ENCODE measurements around the gene TULP4.

DNA sequence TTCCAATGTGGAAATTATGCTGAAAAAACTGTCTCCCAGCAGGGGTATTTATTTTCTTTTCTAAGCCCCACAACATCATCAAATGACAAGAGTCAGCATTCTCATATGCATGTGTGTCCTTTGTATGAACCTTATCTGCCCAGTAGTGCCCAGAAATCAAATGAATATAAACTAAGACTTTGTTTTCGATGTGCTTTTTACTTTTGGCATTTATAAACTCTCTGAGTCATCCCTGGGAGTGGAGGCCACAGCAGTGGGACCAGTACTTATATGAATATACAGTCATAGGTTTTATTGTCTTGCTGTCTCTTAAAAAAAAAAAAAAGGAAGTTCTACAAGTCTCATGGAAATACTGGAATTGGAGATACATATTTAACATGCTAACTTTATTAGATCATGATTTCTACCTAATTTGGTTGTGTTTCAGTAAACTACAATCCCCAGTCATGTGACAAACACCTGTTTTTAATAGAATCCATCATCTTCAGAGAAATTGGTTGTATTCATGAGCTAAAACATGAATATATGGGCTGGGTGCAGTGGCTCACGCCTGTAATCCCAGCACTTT is 148.4 kb downstream of the TULP4 start:
- TF ChIP-seq, protein P1, sequence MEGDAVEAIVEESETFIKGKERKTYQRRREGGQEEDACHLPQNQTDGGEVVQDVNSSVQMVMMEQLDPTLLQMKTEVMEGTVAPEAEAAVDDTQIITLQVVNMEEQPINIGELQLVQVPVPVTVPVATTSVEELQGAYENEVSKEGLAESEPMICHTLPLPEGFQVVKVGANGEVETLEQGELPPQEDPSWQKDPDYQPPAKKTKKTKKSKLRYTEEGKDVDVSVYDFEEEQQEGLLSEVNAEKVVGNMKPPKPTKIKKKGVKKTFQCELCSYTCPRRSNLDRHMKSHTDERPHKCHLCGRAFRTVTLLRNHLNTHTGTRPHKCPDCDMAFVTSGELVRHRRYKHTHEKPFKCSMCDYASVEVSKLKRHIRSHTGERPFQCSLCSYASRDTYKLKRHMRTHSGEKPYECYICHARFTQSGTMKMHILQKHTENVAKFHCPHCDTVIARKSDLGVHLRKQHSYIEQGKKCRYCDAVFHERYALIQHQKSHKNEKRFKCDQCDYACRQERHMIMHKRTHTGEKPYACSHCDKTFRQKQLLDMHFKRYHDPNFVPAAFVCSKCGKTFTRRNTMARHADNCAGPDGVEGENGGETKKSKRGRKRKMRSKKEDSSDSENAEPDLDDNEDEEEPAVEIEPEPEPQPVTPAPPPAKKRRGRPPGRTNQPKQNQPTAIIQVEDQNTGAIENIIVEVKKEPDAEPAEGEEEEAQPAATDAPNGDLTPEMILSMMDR (IDR thresholded peaks at IDR 0.05), result no peak
- TF ChIP-seq POLR2A (IDR thresholded peaks at IDR 0.05), result no peak

All from uterus (tissue), 2 donors.